C4-2B (cell line): Measurements from ENCODE around the gene VRK3.

Experiments used
- CTCF ChIP-seq: fragments of 450-650 bp; conservative IDR thresholded peaks from 2 replicates; pipeline ENCODE4 v1.5.1; 2017; ENCODE audit warnings: mild to moderate bottlenecking
- ZFX ChIP-seq: fragments of 450-650 bp; IDR thresholded peaks from 2 replicates; pipeline ENCODE4 v1.6.1; 2017

DNA sequence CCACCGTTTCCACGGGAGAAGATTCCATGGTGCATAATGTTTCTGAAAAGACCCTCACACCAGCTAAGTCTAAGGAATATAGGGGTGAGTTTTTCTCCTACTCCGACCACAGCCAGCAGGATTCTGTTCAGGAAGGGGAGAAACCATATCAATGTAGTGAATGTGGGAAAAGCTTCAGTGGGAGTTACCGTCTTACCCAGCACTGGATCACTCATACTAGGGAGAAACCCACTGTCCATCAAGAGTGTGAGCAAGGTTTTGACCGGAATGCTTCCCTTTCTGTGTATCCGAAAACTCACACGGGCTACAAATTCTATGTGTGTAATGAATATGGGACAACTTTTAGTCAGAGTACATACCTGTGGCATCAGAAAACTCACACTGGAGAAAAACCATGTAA lies 19.8 kb upstream of the VRK3 start:
- TF ChIP-seq CTCF (no peak), ZFX (no peak)
